Brain pericyte (primary cell): Measurements from ENCODE around the gene MMP19.
A peak's percentile ranks its signal among the peaks of the same experiment; 100 is the strongest.
"Not testable (repeated sequence)": the region's sequence is repeated elsewhere in the genome, so short reads cannot be mapped to it uniquely, and the experiment has no call there.

Experiments
- DNase-seq: peaks from one replicate; pipeline ENCODE4 v3.0.0-alpha.2; 2012; ENCODE audit warnings: low read depth, low spot score

The MMP19 gene

DNA sequence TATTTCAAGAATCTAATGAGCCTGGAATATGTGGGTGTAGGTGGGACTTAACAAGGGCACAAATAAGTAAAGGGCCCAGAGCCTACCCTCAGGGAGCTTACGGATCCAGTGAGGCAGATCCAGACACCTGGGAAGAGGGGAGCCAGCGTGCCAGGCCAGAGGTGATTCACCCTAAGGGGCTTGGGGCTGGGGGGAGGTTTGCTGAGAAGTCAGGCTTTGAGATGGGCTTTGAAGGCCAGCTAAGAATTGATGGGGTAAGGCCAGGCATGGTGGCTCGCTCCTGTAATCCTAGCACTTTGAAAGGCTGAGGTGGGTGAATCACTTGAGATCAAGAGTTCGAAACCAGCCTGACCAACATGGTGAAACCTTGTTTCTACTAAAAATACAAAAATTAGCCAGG is 695 bp upstream of the MMP19 start:
- DNase-seq: no peak

DNA sequence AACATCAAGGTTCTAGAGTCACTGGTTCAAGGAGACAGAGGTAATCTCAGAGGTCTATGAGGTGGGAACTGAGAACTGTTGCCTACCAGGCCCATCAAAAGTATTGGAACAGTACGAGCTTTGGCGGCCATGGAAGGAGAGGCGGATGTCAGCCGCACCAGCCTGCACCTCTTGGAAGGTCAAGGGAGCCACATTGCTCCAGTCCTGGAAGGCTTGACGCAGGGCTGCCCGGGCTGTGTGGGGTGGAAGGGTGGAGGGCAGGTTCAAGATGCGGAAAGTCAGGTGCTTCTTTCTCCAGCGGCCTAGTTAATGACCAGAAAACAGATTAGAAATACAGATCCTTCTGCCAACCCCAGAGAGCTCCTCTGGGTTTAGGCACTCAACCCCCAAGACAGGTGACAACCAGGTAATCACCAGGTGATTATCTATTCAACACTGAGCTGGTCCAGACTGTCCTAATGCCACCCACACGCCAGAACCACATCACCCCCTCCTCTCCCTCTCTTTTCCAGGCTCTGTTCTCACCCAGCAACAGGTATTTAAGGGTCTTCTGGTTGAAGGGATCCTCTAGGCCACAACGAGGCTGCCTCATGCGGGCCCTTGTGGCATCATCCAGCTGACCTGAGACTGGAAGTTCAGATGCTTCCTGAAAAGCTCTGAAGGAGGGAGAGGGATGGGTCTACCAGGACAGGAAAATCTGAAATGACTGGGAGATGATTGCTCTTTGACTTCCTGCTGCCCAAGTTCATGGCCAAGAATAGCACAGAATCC is 2.0 kb downstream of the MMP19 start:
- no peak for DNase-seq

DNA sequence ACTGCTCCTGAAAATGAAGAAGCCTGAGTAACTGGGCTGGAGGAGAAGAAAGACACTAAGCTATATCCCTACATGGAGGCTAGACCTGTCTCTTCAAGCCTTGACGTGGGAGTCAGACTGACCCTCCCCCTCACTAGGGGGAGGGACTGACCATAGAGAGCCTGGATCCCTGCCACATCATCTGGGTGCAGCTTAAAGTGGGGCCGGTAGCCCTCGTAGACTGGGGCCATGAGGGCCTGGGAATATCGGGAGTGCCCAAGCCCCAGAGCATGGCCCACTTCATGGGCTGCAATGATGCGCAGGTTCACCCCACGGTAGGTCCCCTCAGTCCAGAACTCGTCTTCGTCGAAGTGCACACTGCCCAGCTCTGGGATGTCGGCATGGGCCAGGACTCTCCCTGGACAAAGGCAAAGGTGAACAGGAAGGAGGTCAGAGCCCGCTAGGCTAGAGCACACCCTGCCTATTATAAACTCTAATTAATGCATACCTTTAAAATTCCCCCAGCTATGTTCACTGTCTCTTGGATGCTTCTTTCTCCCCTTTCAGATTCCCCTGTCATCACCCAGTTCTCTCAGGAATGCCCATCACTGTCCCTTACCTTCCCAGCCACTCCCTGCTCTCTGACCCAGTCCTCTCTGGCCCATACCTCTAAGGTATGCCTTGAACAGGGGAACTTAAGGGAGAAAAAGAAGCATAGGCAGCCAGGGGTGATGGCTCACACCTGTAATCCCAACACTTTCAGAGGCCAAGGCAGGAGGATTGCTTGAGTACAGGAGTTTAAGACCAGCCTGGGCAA is 3.2 kb downstream of the MMP19 start:
- DNase-seq: no peak

DNA sequence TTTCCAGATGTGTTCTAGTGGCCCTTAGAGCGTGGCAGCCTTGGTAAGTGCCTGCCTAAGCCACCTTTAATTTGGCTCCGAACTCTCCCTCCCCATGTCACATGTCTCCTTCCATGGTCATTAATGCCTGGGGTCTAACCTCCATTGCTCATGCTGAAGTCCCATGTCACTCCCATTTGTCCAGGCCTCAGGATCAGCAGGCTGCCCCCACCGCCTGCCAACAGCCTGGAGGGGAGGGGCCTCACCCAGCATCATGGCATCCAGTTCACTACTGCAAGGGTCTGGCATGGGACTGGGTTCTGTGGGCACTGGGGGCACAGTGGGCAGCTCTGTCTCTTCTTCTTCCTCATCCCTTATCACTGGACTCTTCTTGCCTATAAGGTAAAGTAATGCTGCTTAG is 4.4 kb downstream of the MMP19 start:
- DNase-seq: no peak

DNA sequence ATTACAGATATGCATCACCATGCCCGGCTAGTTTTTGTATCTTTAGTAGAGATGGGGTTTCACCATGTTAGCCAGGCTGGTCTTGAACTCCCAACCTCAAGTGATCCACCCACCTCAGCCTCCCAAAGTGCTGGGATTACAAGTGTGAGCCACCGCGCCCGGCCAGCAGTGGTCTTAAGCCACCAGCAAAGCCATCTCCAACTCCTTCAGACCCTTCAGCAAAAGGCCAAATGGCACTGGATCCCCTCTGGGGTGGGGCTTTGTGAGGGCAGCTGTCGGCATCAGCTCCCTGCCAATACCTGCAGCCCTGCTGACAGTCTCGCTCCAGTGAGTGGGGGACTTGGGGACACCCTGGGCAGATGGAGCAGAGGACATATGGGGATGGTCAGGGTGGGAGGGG is 8.3 kb downstream of the MMP19 start:
- DNase-seq: not testable (repeated sequence)

DNA sequence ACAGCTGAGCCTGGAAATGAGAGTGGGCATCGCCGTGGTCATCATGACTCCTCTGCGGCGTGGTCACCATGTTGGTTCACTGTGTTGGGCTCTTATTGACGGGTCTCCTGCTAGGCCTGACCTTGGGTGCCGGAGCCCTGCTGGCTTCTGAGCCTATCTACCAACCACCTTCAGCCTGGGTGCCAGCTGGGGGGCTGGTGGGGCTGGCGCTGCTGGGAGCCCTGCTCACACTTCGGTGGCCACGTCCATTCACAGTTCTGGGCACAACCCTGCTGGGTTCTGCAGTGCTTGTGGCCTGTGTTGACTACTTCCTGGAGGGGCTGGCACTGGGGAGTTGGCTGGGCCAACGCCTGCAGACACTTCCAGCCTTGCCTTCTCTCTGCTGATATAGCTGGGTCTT is 9.7 kb downstream of the MMP19 start:
- DNase-seq: no peak

DNA sequence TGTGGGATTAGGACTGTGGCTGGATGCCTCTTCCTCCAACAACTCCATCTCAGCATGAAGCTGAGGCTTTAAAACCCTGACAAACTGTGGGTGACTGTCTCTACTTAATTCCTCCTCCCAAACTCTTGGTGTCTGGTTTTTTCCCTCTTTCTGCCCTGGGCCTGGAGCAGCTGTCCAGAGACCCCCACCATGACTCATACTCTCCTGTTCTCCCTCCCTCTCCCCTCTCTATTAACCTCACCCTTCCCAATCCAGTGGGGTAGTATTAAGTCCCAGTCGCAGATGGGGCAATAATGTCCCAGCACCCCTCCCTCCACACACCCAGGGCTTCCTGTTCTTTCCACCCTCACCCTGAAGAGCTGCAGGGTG is 11.3 kb downstream of the MMP19 start:
- no peak for DNase-seq

DNA sequence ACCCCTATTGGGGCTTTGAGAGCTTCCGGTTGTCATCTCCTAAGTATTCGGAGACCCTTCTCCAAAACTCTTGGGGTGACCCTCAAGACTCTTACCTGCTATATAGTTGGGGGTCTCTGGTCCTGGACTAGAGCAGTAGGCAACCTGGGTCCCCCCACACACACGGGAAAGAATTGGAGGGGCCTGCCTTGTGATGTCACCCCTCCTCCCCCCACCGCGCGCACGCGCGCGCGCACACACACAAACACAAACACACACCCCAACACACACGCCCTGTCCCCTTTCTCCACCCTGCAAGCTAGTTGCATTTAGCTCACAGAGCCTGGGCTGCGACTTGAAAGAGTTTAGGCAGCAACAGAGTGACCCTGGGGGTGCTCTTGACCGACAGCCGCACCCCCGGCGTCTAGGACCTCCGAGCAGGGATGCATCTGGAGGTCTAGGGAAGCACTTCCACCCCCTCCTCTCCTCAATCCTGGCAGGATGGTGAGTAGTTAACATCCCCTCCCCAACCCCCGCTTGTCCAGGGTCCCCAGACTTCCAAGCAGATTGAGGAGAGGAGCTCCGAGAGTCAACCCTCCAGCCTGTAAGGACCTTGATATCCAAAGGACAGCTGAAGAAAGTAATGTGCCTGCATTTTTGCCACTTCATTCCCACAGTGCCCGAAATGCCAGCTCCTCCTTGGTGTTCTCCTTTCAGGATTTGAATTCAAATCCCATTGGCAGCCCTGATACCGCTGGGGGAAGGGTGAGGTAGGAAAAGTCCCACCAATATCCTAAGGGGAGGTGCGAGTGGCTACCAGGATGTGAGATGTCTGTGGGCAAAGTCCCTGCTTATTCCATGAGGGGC is 11.9 kb downstream of the MMP19 start:
- no peak for DNase-seq

DNA sequence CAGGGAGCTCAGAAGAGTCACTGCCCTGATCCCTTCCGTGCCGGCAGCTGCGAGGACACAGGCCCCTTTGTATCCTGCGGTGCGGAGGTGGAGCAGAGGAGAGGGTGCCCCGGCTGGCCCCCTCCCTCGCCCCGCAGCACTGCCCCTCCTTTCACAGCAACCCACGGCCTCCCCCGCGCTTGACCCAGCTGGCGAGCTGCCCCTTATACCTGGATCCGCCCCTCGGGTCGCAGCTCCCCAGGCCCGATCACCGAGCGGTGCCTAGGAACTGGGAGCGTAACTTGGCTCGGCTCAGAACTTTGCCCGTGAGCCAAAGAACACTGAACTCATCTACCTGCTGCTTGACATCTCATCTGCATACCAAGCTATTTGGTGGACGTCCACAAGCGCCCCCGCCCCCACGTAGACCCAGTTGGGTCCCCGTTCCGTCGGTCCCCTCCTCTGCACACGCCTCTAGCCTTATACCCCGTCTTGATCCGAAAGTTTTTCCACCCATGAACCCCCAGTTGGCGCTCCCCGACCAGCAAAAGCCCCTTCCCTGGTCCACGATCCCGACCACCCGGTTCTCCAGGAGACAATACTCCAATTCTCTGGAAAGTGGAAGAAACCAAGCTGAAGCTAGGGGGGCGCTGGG is 12.7 kb downstream of the MMP19 start:
- DNase-seq: no peak

DNA sequence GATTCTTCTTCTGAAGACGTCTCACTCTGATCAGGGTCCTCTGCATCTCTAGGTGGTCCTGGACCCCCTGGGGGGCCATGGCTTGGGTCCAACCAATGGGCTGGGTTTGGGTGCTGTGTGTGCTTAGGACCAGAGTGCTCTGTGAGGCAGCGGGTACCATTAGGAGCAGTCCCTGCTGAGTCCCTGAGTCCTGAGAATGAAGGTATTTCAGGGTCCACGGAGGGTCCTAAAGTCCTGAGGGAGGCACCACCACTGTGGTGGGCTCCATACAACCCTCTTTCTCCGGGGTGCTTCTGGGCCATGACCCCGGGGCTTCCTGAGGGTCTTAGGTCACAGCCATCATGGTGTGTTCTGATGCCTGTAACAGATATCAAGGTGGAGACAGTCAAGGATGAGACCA is 14.4 kb downstream of the MMP19 start:
- DNase-seq: no peak

DNA sequence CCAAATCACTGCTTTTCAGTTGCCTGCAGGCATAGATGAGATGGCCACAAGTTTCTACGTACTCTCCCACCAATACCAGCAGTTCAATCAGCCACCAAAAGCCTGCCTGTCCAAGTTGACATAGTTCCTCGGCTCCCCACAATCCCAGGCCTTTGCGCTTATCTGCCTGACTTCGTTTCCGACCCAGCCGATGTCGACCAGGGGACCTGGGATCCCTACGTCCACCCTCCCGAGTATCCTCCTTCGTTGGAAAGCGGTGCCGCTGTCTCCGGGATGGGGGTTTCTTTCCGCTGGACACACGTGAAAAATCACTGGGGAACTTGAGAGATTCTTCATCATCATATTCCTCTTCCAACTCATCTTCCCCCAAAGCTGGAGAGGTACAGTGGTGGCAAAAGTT is 14.9 kb downstream of the MMP19 start:
- no peak for DNase-seq

DNA sequence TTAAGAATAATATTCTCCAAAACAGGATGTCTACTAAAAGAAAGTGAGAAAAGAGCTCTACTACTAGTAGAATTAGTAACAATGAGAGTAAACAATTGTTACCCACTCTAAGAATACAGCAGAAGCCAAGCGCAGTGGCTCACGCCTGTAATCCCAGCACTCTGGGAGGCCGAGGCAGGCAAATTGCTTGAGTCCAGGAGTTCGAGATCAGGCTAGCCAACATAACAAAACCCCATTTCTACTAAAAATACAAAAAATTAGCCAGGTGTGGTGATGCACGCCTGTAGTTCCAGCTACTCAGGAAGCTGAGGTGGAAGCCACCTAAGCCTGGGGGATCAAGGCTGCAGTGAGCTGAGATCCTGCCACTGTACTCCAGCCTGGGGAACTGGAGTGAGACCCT is 18.0 kb downstream of the MMP19 start:
- no peak for DNase-seq

DNA sequence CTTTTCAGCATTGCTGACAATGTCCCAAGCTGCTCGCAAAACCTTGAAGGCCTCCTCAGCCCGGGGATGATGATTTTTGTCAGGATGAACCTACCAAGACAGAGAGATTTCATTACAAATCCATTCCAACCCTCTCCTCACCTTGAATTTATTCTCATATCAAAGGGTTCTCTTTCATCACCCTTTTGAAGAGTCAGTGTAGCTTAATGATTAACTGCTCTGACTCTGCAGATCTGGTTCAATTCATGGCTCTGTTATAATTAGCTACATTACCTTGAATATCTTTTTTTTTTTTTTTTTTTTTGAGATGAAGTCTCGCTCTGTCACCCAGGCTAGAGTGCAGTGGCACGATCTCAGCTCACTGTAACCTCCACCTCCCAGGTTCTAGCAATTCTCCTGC is 19.3 kb downstream of the MMP19 start:
- no peak for DNase-seq

DNA sequence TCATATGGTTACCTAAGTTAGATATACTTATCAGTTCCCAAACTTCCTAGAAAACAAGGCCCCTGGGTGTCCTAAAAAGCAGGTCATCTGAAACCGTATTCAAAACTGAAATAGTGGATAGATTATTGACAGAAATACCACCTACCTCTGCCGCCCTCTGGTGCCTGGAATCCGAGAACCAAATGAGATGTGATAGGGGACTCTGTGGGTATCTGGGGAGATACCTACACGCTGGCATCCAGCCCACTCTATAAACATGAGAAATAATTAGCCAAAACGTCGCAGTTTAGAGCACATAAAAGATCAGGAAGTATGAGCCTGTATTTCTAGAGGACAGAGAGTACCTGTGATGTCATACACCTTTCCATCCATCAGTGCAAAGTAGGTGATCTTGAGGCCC is 20.5 kb downstream of the MMP19 start:
- DNase-seq: no peak

DNA sequence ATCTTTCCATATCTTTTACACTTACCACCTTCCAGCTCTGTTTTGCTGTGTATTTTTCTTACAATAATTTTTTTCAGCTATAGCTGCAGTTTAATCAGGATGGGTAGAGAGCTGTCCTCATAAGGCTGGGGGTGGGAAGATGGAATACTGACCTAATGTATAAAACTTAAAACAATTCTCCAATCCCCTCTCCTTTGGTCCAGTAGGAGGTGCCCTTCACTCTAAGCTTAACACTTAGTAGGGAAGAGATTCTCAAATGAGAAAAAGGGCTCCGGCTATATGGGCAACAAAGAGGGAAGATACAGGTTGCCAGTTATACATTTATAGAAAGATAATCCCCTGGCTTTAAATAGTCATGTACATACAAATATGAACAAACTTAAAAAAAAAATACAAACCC is 22.1 kb downstream of the MMP19 start:
- no peak for DNase-seq

DNA sequence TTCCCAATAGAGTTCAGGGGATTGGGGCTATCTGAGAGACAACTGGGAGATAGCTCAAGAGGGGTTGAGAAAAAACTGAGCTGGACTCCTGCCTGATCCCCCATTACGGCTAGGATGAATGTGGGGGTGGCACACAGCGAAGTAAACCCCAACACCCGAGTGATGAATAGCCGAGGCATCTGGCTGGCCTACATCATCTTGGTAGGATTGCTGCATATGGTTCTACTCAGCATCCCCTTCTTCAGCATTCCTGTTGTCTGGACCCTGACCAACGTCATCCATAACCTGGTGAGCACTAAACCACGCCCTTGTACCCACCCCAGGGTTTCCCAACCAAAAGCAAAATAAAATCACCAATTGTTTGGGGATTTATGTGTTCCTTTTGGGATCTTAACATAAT is 23.9 kb downstream of the MMP19 start:
- no peak for DNase-seq

DNA sequence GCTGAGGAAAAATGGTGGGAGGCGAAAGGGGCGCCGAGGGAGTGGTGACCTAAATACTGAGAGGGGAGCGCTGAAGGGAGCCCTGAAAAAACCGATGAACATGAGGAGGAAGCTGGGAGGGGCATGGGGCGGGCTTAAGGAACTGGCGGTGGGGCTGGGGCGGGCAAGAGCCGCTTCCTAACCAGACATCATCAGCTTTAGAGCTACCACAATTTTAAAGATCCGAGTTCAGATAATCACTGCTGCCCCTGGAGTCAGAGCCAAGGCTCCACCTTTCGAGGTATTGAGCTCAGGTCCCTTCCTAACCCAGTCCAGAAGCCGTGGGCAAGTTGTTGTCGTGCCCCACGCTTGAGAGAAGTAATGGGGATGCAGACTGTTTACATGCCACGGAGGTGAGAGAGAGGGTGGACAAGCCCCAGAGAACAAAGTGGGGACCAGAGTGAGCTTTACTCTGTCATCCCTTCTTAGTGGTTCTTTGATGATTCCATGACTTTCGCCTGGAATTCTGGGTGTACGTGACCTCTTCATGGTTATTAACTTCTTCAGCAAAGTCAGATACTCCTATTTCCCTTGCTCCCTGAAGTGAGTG is 24.5 kb downstream of the MMP19 start:
- DNase-seq: no peak

DNA sequence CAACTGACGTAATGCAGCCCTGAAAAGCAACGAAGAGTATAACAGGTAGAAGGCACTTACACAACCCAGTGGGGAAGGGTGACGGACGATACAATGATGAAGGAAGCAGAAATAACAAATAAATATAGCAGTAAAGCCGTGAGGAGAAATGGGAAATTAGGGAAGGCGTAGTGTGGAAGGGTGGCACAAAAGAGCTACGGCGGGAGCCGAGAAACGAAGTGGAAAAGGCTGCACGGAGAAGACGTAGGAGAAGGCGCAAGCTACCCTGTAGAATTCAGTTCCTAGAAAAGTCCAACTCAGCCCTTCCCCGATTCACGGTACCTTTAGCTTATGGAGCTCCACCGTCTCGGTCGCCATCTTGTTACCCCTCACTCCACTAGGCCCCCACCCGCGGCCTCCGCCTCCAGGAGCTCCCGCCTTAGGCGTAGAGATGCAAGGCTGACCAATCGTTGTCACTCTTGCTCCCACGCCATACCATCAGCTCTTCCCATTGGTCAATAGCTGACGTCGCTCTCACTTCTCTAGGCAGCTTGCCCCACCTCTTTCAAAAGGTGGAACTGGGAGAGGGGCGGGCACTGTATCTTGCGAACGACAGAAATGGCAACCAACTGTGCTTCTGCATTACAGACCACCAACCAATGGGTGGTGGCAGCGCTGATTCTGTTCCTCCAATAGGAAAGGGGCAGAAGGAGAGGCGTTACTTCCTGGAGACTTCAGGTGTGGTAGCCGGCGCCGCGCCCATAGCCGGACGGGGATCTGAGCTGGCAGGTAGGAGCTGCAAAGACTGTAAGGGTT is 25.2 kb downstream of the MMP19 start, which contains the start of the genes ORMDL2 and SARNP:
Gene ORMDL2 (plus strand): TSS at position 697 of the 795 bp plus-strand sequence. CDS start 959 bp downstream, outside the sequence.
Gene SARNP (minus strand): TSS at position 380 of the 795 bp plus-strand sequence. CDS start 23 bp downstream, at position 357.
- DNase-seq: peak; percentile 100

DNA sequence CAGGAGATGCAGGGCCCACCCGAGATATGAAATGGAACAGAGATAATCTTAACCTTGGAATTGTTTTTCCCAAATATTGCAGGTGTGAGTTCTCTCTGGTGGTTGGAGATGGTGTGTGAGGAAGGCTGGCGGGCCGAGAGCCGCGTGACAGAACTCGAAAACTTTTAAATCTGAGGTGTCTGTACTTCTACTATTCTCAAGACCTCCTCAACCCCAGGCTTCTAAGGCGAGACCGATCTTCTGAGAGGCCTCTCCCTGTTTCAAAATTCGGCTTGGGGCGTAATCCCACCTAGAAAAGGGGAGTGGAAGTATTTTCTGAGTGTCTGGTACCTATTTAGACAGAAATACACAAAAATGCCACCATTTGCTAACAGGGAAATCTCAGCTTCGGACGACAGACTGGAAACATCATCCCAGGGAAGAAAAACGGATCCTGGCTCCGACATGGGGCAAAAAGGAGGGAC is 25.8 kb downstream of the MMP19 start:
- no peak for DNase-seq

DNA sequence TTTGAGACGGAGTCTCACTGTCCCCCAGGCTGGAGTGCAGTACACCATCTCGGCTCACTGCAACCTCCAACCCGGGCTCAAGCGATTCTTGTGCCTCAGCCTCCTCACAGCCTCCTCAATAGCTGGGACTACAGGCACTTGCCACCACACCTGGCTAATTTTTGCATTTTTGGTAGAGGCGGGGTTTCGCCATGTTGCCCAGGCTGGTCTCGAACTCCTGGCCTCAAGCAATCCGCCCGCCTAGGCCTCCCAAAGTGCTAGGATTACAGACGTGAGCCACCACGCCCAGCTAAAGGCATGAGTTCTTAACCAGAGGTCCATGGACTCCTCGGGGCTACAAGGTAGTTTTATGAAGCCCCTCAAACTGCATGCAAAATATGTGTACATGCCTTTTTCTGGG is 27.3 kb downstream of the MMP19 start:
- DNase-seq: no peak
